Measurements from ENCODE around the gene CHL1. TPM values are rescaled to one million over a fixed set of nuclear protein-coding genes. Genes with fewer than 3 reads are reported as not detected.

The CHL1 gene
- polyA plus RNA-seq, 2 of the 4 experiments (the other 2 are of a cell fraction), result 0.05 TPM; not detected in 1

- 17% methylated on average over 3 of the region's 3 CpGs for WGBS (ENCODE audit: missing lambda C conversion rate)
- no peak for DNase-seq (ENCODE audit: low read depth in 1 of 2, low spot score in 1 of 2)
- ATAC-seq, result no peak
- no peak for TF ChIP-seq HDAC2 (IDR thresholded peaks at IDR 0.05)
- TF ChIP-seq USF2 (IDR thresholded peaks at IDR 0.05), result no peak
- no peak for TF ChIP-seq SREBF2 (IDR thresholded peaks at IDR 0.05)
- TF ChIP-seq HOXB13 (CRISPR knock-in tag; IDR thresholded peaks at IDR 0.05; ENCODE audit: low read depth), result no peak
- TF ChIP-seq MAFK (IDR thresholded peaks at IDR 0.05; ENCODE audit: partially characterized antibody), result no peak
- no peak for TF ChIP-seq ATOH8 (CRISPR knock-in tag; IDR thresholded peaks at IDR 0.05; ENCODE audit: low read depth)
- no peak for TF ChIP-seq CHD4 (IDR thresholded peaks at IDR 0.05; ENCODE audit: borderline replicate concordance)
- TF ChIP-seq PHF8 (IDR thresholded peaks at IDR 0.05; ENCODE audit: borderline replicate concordance, low read depth), result no peak
- no peak for TF ChIP-seq JUN (IDR thresholded peaks at IDR 0.05)
- TF ChIP-seq NFE2L2 (conservative IDR thresholded peaks at IDR 0.05; ENCODE audit: low read length), result no peak
- TF ChIP-seq ZNF302 (CRISPR knock-in tag; IDR thresholded peaks at IDR 0.05), result no peak
- no peak for TF ChIP-seq SMC3 (IDR thresholded peaks at IDR 0.05)
- TF ChIP-seq ESRRA (IDR thresholded peaks at IDR 0.05; ENCODE audit: borderline replicate concordance, low read length), result no peak
- FAIRE-seq, result no peak
- Histone ChIP-seq H3K4me2 (no peak overlapping the region), H3K4me3 (no peak overlapping the region), H3K4me1 (no peaks in the 10 kb centered on the region), H3K27ac (no peak overlapping the region), H3K9me3 (no peaks in the 10 kb centered on the region)
- CTCF ChIA-PET, result interaction anchor here (1.6 kb wide), 1 partner anchor 18 kb away, joined by 3 read pairs; no protein-coding TSS in a partner anchor
- POLR2A ChIA-PET, result no interaction called here
These were observed 199.7 kb downstream of the CHL1 start for GRCh38 chr3:396293-396692.

GRCh38 chr3:399647-400046 is 203.1 kb downstream of the CHL1 start:
- no peak for ATAC-seq
- no peak for FAIRE-seq

GRCh38 chr3:403826-404225 is 207.3 kb downstream of the CHL1 start:
- no peak overlapping the region for H3K27ac ChIP-seq
- 10% methylated on average over 4 of the region's 4 CpGs for WGBS (ENCODE audit: missing lambda C conversion rate)
- H3K9me3 ChIP-seq, result no peaks in the 10 kb centered on the region
- TF ChIP-seq RFX5 (IDR thresholded peaks at IDR 0.05) (no peak), HDAC2 (IDR thresholded peaks at IDR 0.05) (no peak), NPAS2 (CRISPR knock-in tag; IDR thresholded peaks at IDR 0.05; ENCODE audit: borderline replicate concordance) (no peak)
- ATAC-seq, result no peak
- no peak overlapping the region for H3K4me2 ChIP-seq
- ChIA-PET CTCF (no interaction called here), POLR2A (no interaction called here)
- H3K4me3 ChIP-seq, result no peak overlapping the region
- no peak for FAIRE-seq
- no peaks in the 10 kb centered on the region for H3K4me1 ChIP-seq
- DNase-seq (ENCODE audit: low read depth in 1 of 2, low spot score in 1 of 2), result no peak

More at GRCh38 chr3:399647-400046, 203.1 kb downstream of the CHL1 start:
- Histone ChIP-seq H3K4me2 (no peak overlapping the region), H3K9me3 (no peaks in the 10 kb centered on the region), H3K4me1 (no peaks in the 10 kb centered on the region), H3K4me3 (no peak overlapping the region), H3K27ac (no peak overlapping the region)
- WGBS (ENCODE audit: missing lambda C conversion rate), result 28% methylated on average over 6 of the region's 6 CpGs
- DNase-seq (ENCODE audit: low read depth in 1 of 2, low spot score in 1 of 2), result no peak
- POLR2A ChIA-PET, result no interaction called here
- CTCF ChIA-PET, result no interaction called here
- TF ChIP-seq HES2 (IDR thresholded peaks at IDR 0.05) (no peak), KDM5A (IDR thresholded peaks at IDR 0.05) (no peak), JUN (IDR thresholded peaks at IDR 0.05) (no peak), EP300 (IDR thresholded peaks at IDR 0.05) (no peak), ESRRA (IDR thresholded peaks at IDR 0.05; ENCODE audit: borderline replicate concordance, low read length) (no peak), NPAS2 (CRISPR knock-in tag; IDR thresholded peaks at IDR 0.05; ENCODE audit: borderline replicate concordance) (no peak), CEBPB (IDR thresholded peaks at IDR 0.05) (no peak), SMC3 (IDR thresholded peaks at IDR 0.05) (no peak), ZC3H11A (IDR thresholded peaks at IDR 0.05) (no peak), HDAC2 (IDR thresholded peaks at IDR 0.05) (no peak), RAD21 (conservative IDR thresholded peaks at IDR 0.05 in 1 of 2, IDR thresholded peaks at IDR 0.05 in 1 of 2) (no peak), MAX (IDR thresholded peaks at IDR 0.05) (no peak), SREBF2 (IDR thresholded peaks at IDR 0.05) (no peak), USF2 (IDR thresholded peaks at IDR 0.05) (no peak)

Data from A549 (cell line).